Subcutaneous adipose tissue (tissue), 4 donors: ENCODE results near the gene MEGF11. TPM values are rescaled to one million over a fixed set of nuclear protein-coding genes. Genes with fewer than 3 reads are reported as not detected.

ENCODE experiments used
- total RNA-seq, 4 donors: library from RNA; depleted of rRNA; stranded (reverse); fragments of >200 nt; gene quantifications; one replicate each; pipeline ENCODE4 v1.1.0, GENCODE V29; 2016
- TF ChIP-seq, protein P1 (sequence below): fragments of 450-650 bp; IDR thresholded peaks from one replicate; pipeline ENCODE4 v1.5.1; 2016; ENCODE audit warnings: low read depth, mild to moderate bottlenecking, control low read depth, antibody characterized with exemption, moderate library complexity

MEGF11 gene
- total RNA-seq, 4 donors from 2014 or later: not detected

DNA sequence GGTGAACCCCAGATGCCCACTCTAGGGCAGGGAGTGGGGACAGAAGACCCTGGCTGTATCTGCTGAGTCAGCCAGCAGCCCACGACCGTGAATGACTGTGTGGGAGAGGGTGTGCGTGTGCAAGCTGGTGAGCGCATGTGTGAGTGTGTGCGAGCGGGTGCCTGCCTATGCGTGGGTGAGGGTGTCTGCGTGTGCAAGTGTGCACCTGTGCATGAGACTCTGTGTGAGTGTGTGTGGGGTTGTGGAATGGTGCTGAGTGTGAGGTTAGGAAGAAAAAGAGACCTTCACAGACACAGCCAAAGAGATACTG is 235.1 kb downstream of the MEGF11 start:
- TF ChIP-seq, protein P1, sequence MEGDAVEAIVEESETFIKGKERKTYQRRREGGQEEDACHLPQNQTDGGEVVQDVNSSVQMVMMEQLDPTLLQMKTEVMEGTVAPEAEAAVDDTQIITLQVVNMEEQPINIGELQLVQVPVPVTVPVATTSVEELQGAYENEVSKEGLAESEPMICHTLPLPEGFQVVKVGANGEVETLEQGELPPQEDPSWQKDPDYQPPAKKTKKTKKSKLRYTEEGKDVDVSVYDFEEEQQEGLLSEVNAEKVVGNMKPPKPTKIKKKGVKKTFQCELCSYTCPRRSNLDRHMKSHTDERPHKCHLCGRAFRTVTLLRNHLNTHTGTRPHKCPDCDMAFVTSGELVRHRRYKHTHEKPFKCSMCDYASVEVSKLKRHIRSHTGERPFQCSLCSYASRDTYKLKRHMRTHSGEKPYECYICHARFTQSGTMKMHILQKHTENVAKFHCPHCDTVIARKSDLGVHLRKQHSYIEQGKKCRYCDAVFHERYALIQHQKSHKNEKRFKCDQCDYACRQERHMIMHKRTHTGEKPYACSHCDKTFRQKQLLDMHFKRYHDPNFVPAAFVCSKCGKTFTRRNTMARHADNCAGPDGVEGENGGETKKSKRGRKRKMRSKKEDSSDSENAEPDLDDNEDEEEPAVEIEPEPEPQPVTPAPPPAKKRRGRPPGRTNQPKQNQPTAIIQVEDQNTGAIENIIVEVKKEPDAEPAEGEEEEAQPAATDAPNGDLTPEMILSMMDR: no peak

GRCh38 chr15:66017792-66018487 is 235.6 kb downstream of the MEGF11 start:
- TF ChIP-seq, protein P1: no peak

- TF ChIP-seq, protein P1: no peak
These were observed 236.6 kb downstream of the MEGF11 start for GRCh38 chr15:66017000-66017399.

GRCh38 chr15:66016199-66016598 is 237.4 kb downstream of the MEGF11 start:
- TF ChIP-seq, protein P1: no peak

- TF ChIP-seq, protein P1: no peak
These were observed 238.8 kb downstream of the MEGF11 start for GRCh38 chr15:66014635-66015182.

GRCh38 chr15:66014022-66014421 is 239.5 kb downstream of the MEGF11 start:
- TF ChIP-seq, protein P1: no peak

- TF ChIP-seq, protein P1: no peak
These were observed 244.5 kb downstream of the MEGF11 start for GRCh38 chr15:66008940-66009562.
